ENCODE measurements around the gene ELK4.
A peak's percentile ranks its signal among the peaks of the same experiment; 100 is the strongest.

Gene ELK4

GRCh38 chr1:205631768-205632668, at the start of gene ELK4:
ELK4 (minus strand) TSS chr1:205632011; CDS start chr1:205623882, 8,129 bp downstream.
- DNase-seq (ENCODE audit: extremely low read depth in 1 of 2, low read depth in 1 of 2): peak; percentile 99

GRCh38 chr1:205681364-205681763, 49.6 kb upstream of the ELK4 start:
- DNase-seq (ENCODE audit: extremely low read depth in 1 of 2, low read depth in 1 of 2): no peak

GRCh38 chr1:205680073-205680851, 48.5 kb upstream of the ELK4 start, which contains the start of gene SLC45A3:
SLC45A3 (minus strand) TSS chr1:205680509; CDS start chr1:205664656, 15,853 bp downstream.
- DNase-seq (ENCODE audit: extremely low read depth in 1 of 2, low read depth in 1 of 2): no peak

- no peak for DNase-seq (ENCODE audit: extremely low read depth in 1 of 2, low read depth in 1 of 2)
Observed at GRCh38 chr1:205678286-205679111, 46.7 kb upstream of the ELK4 start.

- no peak for DNase-seq (ENCODE audit: extremely low read depth in 1 of 2, low read depth in 1 of 2)
Observed at GRCh38 chr1:205677167-205677566, 45.4 kb upstream of the ELK4 start.

- DNase-seq (ENCODE audit: extremely low read depth in 1 of 2, low read depth in 1 of 2): no peak
Observed at GRCh38 chr1:205676597-205676996, 44.8 kb upstream of the ELK4 start.

GRCh38 chr1:205676002-205676401, 44.2 kb upstream of the ELK4 start:
- DNase-seq (ENCODE audit: extremely low read depth in 1 of 2, low read depth in 1 of 2): no peak

- no peak for DNase-seq (ENCODE audit: extremely low read depth in 1 of 2, low read depth in 1 of 2)
Observed at GRCh38 chr1:205675247-205675646, 43.4 kb upstream of the ELK4 start.

GRCh38 chr1:205672970-205673369, 41.2 kb upstream of the ELK4 start:
- no peak for DNase-seq (ENCODE audit: extremely low read depth in 1 of 2, low read depth in 1 of 2)

- no peak for DNase-seq (ENCODE audit: extremely low read depth in 1 of 2, low read depth in 1 of 2)
Observed at GRCh38 chr1:205672395-205672889, 40.6 kb upstream of the ELK4 start.

GRCh38 chr1:205670611-205671430, 39.0 kb upstream of the ELK4 start:
- DNase-seq (ENCODE audit: extremely low read depth in 1 of 2, low read depth in 1 of 2): no peak

- DNase-seq (ENCODE audit: extremely low read depth in 1 of 2, low read depth in 1 of 2): no peak
Observed at GRCh38 chr1:205670150-205670446, 38.3 kb upstream of the ELK4 start.

GRCh38 chr1:205669341-205670149, 37.7 kb upstream of the ELK4 start:
- no peak for DNase-seq (ENCODE audit: extremely low read depth in 1 of 2, low read depth in 1 of 2)

GRCh38 chr1:205668951-205669340, 37.1 kb upstream of the ELK4 start:
- DNase-seq (ENCODE audit: extremely low read depth in 1 of 2, low read depth in 1 of 2): no peak

GRCh38 chr1:205667909-205668643, 36.3 kb upstream of the ELK4 start:
- DNase-seq (ENCODE audit: extremely low read depth in 1 of 2, low read depth in 1 of 2): no peak

GRCh38 chr1:205666372-205667166, 34.8 kb upstream of the ELK4 start:
- no peak for DNase-seq (ENCODE audit: extremely low read depth in 1 of 2, low read depth in 1 of 2)

- DNase-seq (ENCODE audit: extremely low read depth in 1 of 2, low read depth in 1 of 2): no peak
Observed at GRCh38 chr1:205665201-205666045, 33.6 kb upstream of the ELK4 start.
